HepG2 (cell line): ENCODE measurements around the gene FAF2. TPM values are rescaled to one million over a fixed set of nuclear protein-coding genes. Genes with fewer than 3 reads are reported as not detected.

Experiments used
- ATAC-seq: fragments of 200-7000 bp; cut with Tn5 transposase; 3 replicates; pipeline ENCODE4 v1.9.1; 2020; ENCODE audit warnings: mild to moderate bottlenecking, moderate library complexity
- BruUV-seq: library from RNA; stranded (reverse); fragments of 400-500 nt; replicated peaks from 2 replicates; lab custom pipeline; 2021; lab: Mats Ljungman, UMichigan
- CTCF ChIA-PET: fragments of 300-600 bp; formaldehyde crosslinking; extraction: SDS; loops from one replicate; lab custom pipeline; 2021; ENCODE audit warnings: low total read pairs, inconsistent platforms, low intra/inter-chr PET ratio; lab: Yijun Ruan, JAX
- POLR2A ChIA-PET: fragments of 350-600 bp; sonication (Branson Sonifier 250); formaldehyde crosslinking; loops from one replicate; lab custom pipeline; 2020; ENCODE audit warnings: antibody characterized with exemption, inconsistent platforms; lab: Yijun Ruan, JAX
- DNase-seq: peaks from one replicate; pipeline ENCODE4 v3.0.0-alpha.2; 2015; ENCODE audit warnings: low spot score
- FAIRE-seq: peaks from 3 replicates; lab custom pipeline; 2011; peaks lifted over from hg19 to GRCh38; lab: Jason Lieb, UNC
- H2AFZ ChIP-seq: one replicate; pipeline ENCODE4 v1.6.1; 2011; ENCODE audit warnings: low read length, inconsistent platforms
- H3K27ac ChIP-seq: fragments of 300-600 bp; 3 replicates; pipeline ENCODE4 v1.8.0; 2011; ENCODE audit warnings: mixed run types, mild to moderate bottlenecking, mixed read lengths, low read length, inconsistent platforms; ENCODE audit not compliant: insufficient read depth; ENCODE audit errors: extremely low read length
- H3K27me3 ChIP-seq, 2 experiments: fragments of 200-600 bp in 1 of 2; 2 replicates in 1 of 2; 3 replicates in 1 of 2; pipeline versions ENCODE4 v1.6.0 to v1.8.0; 2011; ENCODE audit warnings: low read length in 2 of 2, mild to moderate bottlenecking in 2 of 2, moderate library complexity in 2 of 2, inconsistent platforms in 1 of 2; ENCODE audit not compliant: insufficient read depth in 2 of 2, control insufficient read depth in 1 of 2
- H3K36me3 ChIP-seq, 2 experiments: fragments of 200-600 bp in 1 of 2; replicated peaks in 1 of 2; 2 replicates in 1 of 2; 3 replicates in 1 of 2; pipeline versions ENCODE4 v1.5.1 to v1.8.0; 2011; ENCODE audit warnings: low read length in 2 of 2, inconsistent platforms in 1 of 2; ENCODE audit not compliant: insufficient read depth in 2 of 2, control insufficient read depth in 1 of 2
- H3K4me1 ChIP-seq: 2 replicates; pipeline ENCODE4 v1.5.1; 2012; ENCODE audit warnings: low read length, inconsistent platforms; ENCODE audit not compliant: insufficient read depth
- H3K4me2 ChIP-seq: 2 replicates; pipeline ENCODE4 v1.6.0; 2011; ENCODE audit warnings: low read depth, low read length, inconsistent platforms
- H3K4me3 ChIP-seq, 3 experiments: fragments of 200-600 bp in 1 of 3; sonication (generic), shearing (Covaris generic) in 1 of 3; replicated peaks in 1 of 3; 2 replicates each; pipeline ENCODE4 v1.5.1; 2011 to 2016; ENCODE audit warnings: low read length in 3 of 3, inconsistent platforms in 2 of 3, low read depth in 2 of 3, mild to moderate bottlenecking in 2 of 3, control low read depth in 1 of 3, mixed read lengths in 1 of 3; ENCODE audit not compliant: insufficient read depth in 1 of 3
- H3K79me2 ChIP-seq: one replicate; pipeline ENCODE4 v1.6.1; 2011; ENCODE audit warnings: low read length, inconsistent platforms; ENCODE audit not compliant: insufficient read depth
- H3K9ac ChIP-seq: 2 replicates; pipeline ENCODE4 v1.6.0; 2011; ENCODE audit warnings: mild to moderate bottlenecking, low read depth, low read length, inconsistent platforms; ENCODE audit not compliant: insufficient read depth
- H3K9me3 ChIP-seq: 2 replicates; pipeline ENCODE4 v1.5.1; 2012; ENCODE audit warnings: mild to moderate bottlenecking, low read length
- H4K20me1 ChIP-seq: 2 replicates; pipeline ENCODE4 v1.6.0; 2011; ENCODE audit warnings: inconsistent platforms, mild to moderate bottlenecking, low read length, moderate library complexity; ENCODE audit not compliant: insufficient read depth
- ARHGAP35 ChIP-seq: sonication (generic); formaldehyde crosslinking; IDR thresholded peaks from 2 replicates; pipeline ENCODE4 v1.9.0; 2022; ENCODE audit warnings: mild to moderate bottlenecking, inconsistent platforms, moderate library complexity, missing genetic modification reagents, borderline replicate concordance
- ELF3 ChIP-seq: IDR thresholded peaks from 2 replicates; pipeline ENCODE4 v1.6.1; 2016; ENCODE audit warnings: missing genetic modification reagents, missing compliant biosample characterization
- MED1 ChIP-seq: sonication (generic); formaldehyde crosslinking; IDR thresholded peaks from 2 replicates; pipeline ENCODE4 v1.4.0; 2020; ENCODE audit warnings: missing genetic modification reagents
- POLR2A ChIP-seq, 2 experiments: IDR thresholded peaks; 2 replicates each; pipeline ENCODE4 v1.6.1; 2011; ENCODE audit warnings: low read depth in 2 of 2, low read length in 2 of 2, mild to moderate bottlenecking in 1 of 2, moderate library complexity in 1 of 2; ENCODE audit not compliant: insufficient read depth in 1 of 2
- RBM22 ChIP-seq: fragments of 200-400 bp; formaldehyde crosslinking; optimal IDR thresholded peaks from 2 replicates; pipeline ENCODE3; 2017; ENCODE audit warnings: mild to moderate bottlenecking, low read length, moderate library complexity
- ZFX ChIP-seq: sonication (generic); formaldehyde crosslinking; IDR thresholded peaks from 2 replicates; pipeline ENCODE4 v1.4.0; 2020; ENCODE audit warnings: mild to moderate bottlenecking, low read depth, missing genetic modification reagents, moderate library complexity
- ZFY ChIP-seq: sonication (generic); formaldehyde crosslinking; IDR thresholded peaks from 2 replicates; pipeline ENCODE4 v1.4.0; 2020; ENCODE audit warnings: missing genetic modification reagents
- ZNF296 ChIP-seq: sonication (generic); formaldehyde crosslinking; conservative IDR thresholded peaks from 2 replicates; pipeline ENCODE4 v1.5.0; 2020; ENCODE audit warnings: mild to moderate bottlenecking, missing genetic modification reagents
- ZNF558 ChIP-seq: sonication (generic); formaldehyde crosslinking; IDR thresholded peaks from 2 replicates; pipeline ENCODE4 v1.9.0; 2022; ENCODE audit warnings: mild to moderate bottlenecking, missing genetic modification reagents, borderline replicate concordance
- ZNF761 ChIP-seq: sonication (generic); formaldehyde crosslinking; conservative IDR thresholded peaks from 2 replicates; pipeline ENCODE4 v1.4.0; 2020; ENCODE audit warnings: mild to moderate bottlenecking, missing genetic modification reagents
- WGBS: methylation state at CpG from one replicate; pipeline ENCODE4 v1.1.6; 2017; ENCODE audit warnings: low lambda C conversion rate; 5-methylcytosine and 5-hydroxymethylcytosine counted together
- in situ Hi-C: cut with HindIII; loops from 2 replicates; pipeline ENCODE4 v1.10.0; 2017; ENCODE audit warnings: low pct_unique_long_range_greater_than_20kb; ENCODE audit not compliant: extremely low pct_ligation_motif_present
- intact Hi-C: fragments of 100-400 bp; cut with micrococcal nuclease; formaldehyde crosslinking; loops from one replicate; pipeline ENCODE4 v1.10.0; 2022; ENCODE audit not compliant: unreplicated experiment
- polyA plus RNA-seq, 8 experiments: library from polyadenylated mRNA; depleted of rRNA in 3 of 8; stranded (reverse) in 7 of 8; unstranded in 1 of 8; fragments of >200 nt; fragmentation: Illumina TruSeq in 4 of 8; extraction: Trizol in 4 of 8; gene quantifications; 2 replicates each; pipeline versions ENCODE4 v1.2.1 to v1.2.3, GENCODE V29; 2011 to 2016; ENCODE audit warnings: low read depth in 4 of 8, missing spikeins in 1 of 8, mixed read lengths in 1 of 8; ENCODE audit not compliant: insufficient read depth in 1 of 8
- total RNA-seq, 5 experiments: library from RNA; depleted of rRNA; stranded (reverse); fragments of >200 nt; fragmentation: Illumina TruSeq; extraction: Trizol; gene quantifications; 2 replicates each; pipeline ENCODE4 v1.2.3, GENCODE V29; 2016; ENCODE audit warnings: low read depth in 1 of 5
- TF ChIP-seq, protein P1 (sequence below): sonication (generic); formaldehyde crosslinking; IDR thresholded peaks from 2 replicates; pipeline ENCODE4 v1.8.0; 2022; ENCODE audit warnings: mild to moderate bottlenecking, missing genetic modification reagents; ENCODE audit not compliant: insufficient replicate concordance
- TF ChIP-seq, protein P2 (sequence below): IDR thresholded peaks from 2 replicates; pipeline ENCODE4 v1.6.1; 2012; ENCODE audit warnings: inconsistent platforms
- TF ChIP-seq, protein P3 (sequence below): sonication (generic); formaldehyde crosslinking; IDR thresholded peaks from 2 replicates; pipeline ENCODE4 v1.5.0; 2020; ENCODE audit warnings: missing genetic modification reagents
- TF ChIP-seq, protein P4 (sequence below), 2 experiments: sonication (generic) in 1 of 2; formaldehyde crosslinking in 1 of 2; IDR thresholded peaks; 2 replicates each; pipeline versions ENCODE4 v1.6.1 to v1.9.0; 2014 to 2022; ENCODE audit warnings: antibody characterized with exemption in 1 of 2, borderline replicate concordance in 1 of 2, inconsistent platforms in 1 of 2, low read depth in 1 of 2, missing genetic modification reagents in 1 of 2

The FAF2 gene
- total and polyA plus RNA-seq, 2 of the 13 experiments (the other 11 are each of a cell fraction or from before 2014, with no cell fraction given) = 27.8 to 34.3 TPM

DNA sequence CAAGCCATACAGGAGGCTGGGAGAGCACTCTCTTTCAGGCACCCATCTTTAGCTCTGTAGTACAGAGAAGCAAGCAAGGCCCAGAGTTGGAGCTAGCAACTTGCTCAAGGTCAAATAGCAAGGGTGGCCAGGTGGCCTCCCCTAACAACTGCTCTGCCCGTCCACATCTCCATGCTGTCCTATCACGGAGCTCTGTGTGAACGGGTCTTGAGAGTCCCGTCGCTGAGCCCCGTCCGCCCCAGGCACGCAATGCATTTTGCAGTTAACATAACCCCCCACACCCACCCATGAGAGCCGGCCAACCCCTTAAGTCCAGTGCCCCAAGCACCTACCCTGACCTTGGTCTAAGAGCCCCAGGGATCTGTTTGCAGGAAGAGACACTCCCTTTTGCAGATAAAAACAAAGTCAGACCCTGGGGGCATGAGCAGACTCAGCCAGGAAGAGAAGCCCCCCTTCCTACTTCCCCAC is 87.5 kb downstream of the FAF2 start:
- Histone ChIP-seq H3K27ac (peak overlapping the region; percentile 95), H4K20me1 (peaks cover 33% of the 10 kb centered on the region), H3K36me3 (peaks cover 10 to 29% of the 10 kb centered on the region in 2 experiments), H3K27me3 (no peaks in the 10 kb centered on the region; a peak in 1 of 5 replicates), H3K9me3 (no peaks in the 10 kb centered on the region), H3K79me2 (peaks cover 40% of the 10 kb centered on the region), H3K4me3 (peak overlapping the region; percentile 90 to 98 (median 97)), H2AFZ (no peak overlapping the region), H3K4me2 (peak overlapping the region; percentile 91), H3K9ac (peak overlapping the region; percentile 91), H3K4me1 (peaks cover 49% of the 10 kb centered on the region)
- FAIRE-seq = peak; percentile 68
- peak; percentile 4; the same call in 2 of the 3 replicates for ATAC-seq
- in situ Hi-C loops = loop anchor here (5.0 to 25.0 kb wide), 2 partner anchors 118 to 827 kb away; partner anchors contain the start of genes CLTB, LMAN2 and RGS14
- BruUV-seq = no TSS peak
- ChIA-PET CTCF (no interaction called here), POLR2A (interaction anchor here (0.7 to 7.9 kb wide), 11 partner anchors 9 to 551 kb away, joined by 3 to 212 read pairs (median 3); partner anchors contain the start of genes CDHR2, FAF2, FGFR4 and KIAA1191)
- intact Hi-C loops = no loop called here
- DNase-seq = peak; percentile 42
- TF ChIP-seq ZNF558 (CRISPR knock-in tag) (peak; percentile 56; the same call in 1 of the 2 replicates), ZFY (CRISPR knock-in tag) (0 out of 2 replicates have a peak, but pooled peaks have one; percentile 50), ZFX (CRISPR knock-in tag) (peak; percentile 52), RBM22 (peak; percentile 11), ELF3 (CRISPR knock-in tag) (no peak), MED1 (CRISPR knock-in tag) (0 out of 2 replicates have a peak, but pooled peaks have one; percentile 9), ZNF761 (CRISPR knock-in tag) (0 out of 2 replicates have a peak, but pooled peaks have one; percentile 7), ZNF296 (CRISPR knock-in tag) (0 out of 2 replicates have a peak, but pooled peaks have one; percentile 43), POLR2A (IDR thresholded peaks at IDR 0.05; ENCODE audit: insufficient read depth in 1 of 2, low read depth in 2 of 2, low read length in 2 of 2) (0 out of 4 replicates have a peak, but pooled peaks of 1 of the 2 experiments have one; percentile 53), ARHGAP35 (no peak)
- TF ChIP-seq, protein P1, sequence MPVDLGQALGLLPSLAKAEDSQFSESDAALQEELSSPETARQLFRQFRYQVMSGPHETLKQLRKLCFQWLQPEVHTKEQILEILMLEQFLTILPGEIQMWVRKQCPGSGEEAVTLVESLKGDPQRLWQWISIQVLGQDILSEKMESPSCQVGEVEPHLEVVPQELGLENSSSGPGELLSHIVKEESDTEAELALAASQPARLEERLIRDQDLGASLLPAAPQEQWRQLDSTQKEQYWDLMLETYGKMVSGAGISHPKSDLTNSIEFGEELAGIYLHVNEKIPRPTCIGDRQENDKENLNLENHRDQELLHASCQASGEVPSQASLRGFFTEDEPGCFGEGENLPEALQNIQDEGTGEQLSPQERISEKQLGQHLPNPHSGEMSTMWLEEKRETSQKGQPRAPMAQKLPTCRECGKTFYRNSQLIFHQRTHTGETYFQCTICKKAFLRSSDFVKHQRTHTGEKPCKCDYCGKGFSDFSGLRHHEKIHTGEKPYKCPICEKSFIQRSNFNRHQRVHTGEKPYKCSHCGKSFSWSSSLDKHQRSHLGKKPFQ (CRISPR knock-in tag) = no peak
- TF ChIP-seq, protein P2, sequence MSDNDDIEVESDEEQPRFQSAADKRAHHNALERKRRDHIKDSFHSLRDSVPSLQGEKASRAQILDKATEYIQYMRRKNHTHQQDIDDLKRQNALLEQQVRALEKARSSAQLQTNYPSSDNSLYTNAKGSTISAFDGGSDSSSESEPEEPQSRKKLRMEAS = 0 out of 2 replicates have a peak, but pooled peaks have one; percentile 12
- TF ChIP-seq, protein P3, sequence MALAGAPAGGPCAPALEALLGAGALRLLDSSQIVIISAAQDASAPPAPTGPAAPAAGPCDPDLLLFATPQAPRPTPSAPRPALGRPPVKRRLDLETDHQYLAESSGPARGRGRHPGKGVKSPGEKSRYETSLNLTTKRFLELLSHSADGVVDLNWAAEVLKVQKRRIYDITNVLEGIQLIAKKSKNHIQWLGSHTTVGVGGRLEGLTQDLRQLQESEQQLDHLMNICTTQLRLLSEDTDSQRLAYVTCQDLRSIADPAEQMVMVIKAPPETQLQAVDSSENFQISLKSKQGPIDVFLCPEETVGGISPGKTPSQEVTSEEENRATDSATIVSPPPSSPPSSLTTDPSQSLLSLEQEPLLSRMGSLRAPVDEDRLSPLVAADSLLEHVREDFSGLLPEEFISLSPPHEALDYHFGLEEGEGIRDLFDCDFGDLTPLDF = no peak
- TF ChIP-seq, protein P4, sequence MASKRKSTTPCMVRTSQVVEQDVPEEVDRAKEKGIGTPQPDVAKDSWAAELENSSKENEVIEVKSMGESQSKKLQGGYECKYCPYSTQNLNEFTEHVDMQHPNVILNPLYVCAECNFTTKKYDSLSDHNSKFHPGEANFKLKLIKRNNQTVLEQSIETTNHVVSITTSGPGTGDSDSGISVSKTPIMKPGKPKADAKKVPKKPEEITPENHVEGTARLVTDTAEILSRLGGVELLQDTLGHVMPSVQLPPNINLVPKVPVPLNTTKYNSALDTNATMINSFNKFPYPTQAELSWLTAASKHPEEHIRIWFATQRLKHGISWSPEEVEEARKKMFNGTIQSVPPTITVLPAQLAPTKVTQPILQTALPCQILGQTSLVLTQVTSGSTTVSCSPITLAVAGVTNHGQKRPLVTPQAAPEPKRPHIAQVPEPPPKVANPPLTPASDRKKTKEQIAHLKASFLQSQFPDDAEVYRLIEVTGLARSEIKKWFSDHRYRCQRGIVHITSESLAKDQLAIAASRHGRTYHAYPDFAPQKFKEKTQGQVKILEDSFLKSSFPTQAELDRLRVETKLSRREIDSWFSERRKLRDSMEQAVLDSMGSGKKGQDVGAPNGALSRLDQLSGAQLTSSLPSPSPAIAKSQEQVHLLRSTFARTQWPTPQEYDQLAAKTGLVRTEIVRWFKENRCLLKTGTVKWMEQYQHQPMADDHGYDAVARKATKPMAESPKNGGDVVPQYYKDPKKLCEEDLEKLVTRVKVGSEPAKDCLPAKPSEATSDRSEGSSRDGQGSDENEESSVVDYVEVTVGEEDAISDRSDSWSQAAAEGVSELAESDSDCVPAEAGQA (IDR thresholded peaks at IDR 0.05; ENCODE audit: low read depth) = 0 out of 2 replicates have a peak, but pooled peaks have one; percentile 5
- TF ChIP-seq, protein P4 (CRISPR knock-in tag; IDR thresholded peaks at IDR 0.05; ENCODE audit: borderline replicate concordance) = no peak
- WGBS = 2% methylated on average over 7 of the region's 9 CpGs
